Posterior cingulate gyrus (tissue), 11 donors: ENCODE results near the gene KRT37.
A peak's percentile ranks its signal among the peaks of the same experiment; 100 is the strongest.

Experiments used
- DNase-seq, 10 donors: peaks; one replicate each; pipeline versions ENCODE4 v3.0.0 to v3.0.0-alpha.2; 2020 to 2021; ENCODE audit warnings: mixed read lengths in 3 of 10
- intact Hi-C: fragments of 100-400 bp; cut with DNase I; formaldehyde crosslinking; loops from one replicate; pipeline ENCODE4 v1.15.1; 2023

The KRT37 gene

DNA sequence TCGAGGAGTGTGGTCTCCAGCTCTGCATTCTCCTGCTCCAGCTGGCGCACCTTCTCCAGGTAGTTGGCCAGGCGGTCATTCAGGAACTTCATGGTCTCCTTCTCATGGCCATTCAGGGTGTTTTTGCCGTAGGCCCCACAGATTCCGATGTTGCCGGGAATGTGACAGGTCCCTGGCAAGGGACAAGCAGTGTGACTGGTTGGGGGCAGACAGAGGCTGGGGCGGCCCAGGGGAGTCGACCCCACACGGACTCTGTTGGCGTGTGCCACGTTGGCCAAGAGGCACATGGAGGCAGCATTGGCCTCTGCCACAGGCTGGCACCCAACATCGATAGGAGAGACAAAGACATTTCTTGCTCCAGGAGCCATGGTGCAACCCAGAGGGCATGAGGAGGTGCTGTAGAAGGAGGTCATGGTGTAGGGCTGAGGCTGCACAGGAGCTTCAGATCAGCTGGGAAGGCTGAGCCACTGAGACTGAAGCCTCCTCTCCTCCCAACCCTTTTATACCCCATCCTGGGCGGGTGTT lies at the start of gene KRT37:
Gene KRT37 (minus strand): TSS at position 475 of the 525 bp plus-strand sequence. CDS start 62 bp downstream, at position 413.
- DNase-seq: no peak
- intact Hi-C loops: no loop called here

DNA sequence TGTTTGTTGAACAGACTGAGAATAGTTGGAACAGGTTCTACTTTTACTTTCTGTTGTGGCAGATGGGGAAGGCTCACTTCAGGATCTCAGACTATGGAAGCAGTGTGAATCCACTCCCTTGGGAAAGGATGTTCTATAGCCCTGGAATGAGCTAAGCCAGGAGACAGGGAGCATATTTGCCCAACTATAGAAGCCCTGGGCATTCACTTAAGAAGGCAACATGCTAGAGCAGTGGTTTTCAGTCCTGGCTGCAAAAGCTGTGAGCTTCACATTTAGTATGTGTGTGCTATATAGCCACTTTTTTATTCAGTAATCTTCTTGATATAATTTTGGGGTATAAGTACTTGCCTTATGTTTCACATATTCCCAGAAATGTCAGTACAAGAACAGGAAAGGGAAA lies 44.0 kb upstream of the KRT37 start:
- intact Hi-C loops: no loop called here
- no peak for DNase-seq

DNA sequence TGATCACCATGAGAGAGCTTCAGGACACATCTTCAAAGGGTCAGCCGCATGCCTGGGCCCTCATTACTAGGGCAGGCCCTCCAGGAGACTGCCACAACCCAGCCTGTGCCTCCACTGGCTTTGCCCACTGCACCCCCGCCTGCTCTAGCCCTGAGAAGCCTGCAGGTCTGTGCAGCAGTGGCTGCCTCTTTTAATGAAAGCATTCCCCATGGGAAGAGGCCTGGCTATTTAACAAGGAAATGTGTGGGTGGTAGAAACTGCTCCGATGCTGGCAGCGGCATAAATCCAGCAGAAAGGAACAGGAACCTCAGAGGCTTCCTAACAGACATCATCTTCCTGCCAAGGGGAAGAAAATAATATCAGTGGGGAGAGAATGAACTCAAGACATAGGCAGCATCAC lies 43.2 kb upstream of the KRT37 start:
- DNase-seq: no peak
- intact Hi-C loops: no loop called here

DNA sequence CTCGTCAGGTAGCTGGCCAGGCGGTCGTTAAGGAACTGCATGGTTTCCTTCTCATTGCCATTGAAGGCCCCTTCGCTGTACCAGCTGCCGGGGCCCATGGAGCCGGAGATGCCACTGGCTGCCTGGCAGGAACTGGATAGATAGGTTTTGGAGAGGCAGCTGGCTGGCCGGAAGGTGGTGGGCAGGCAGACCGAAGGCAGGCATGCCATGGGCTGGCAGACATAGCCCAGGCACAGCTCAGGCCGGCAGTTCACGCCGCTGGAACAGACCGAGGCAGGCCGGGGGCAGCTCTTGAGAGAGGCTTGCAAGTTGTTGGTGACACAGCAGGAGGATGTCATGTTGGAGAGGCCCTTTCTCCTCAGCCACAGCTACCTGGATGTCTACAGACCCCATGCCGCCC lies 42.6 kb upstream of the KRT37 start, which contains the start of gene KRT32:
Gene KRT32 (minus strand): TSS at position 399 of the 400 bp plus-strand sequence. CDS start 61 bp downstream, at position 338.
- no peak for DNase-seq
- intact Hi-C loops: no loop called here

DNA sequence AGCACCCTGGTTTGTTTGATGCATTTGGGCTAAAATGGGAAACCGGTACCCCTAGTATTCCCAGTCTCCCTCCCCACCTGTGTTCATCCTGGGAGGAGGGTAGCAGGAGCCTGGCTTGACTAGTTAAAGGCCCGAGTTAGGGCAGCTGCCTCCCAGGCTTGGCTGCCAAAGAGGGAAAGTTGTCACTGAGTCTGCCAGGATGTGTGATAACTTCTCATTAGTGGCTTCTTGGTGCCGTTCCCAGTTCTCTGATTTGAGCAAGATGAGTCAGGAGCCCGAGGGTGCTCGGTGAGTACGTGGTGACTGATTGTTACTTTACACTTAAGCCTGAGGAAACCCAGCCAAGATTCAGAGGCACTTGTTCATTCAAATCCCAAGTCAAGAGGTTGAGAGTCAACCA lies 40.3 kb upstream of the KRT37 start:
- intact Hi-C loops: no loop called here
- DNase-seq: peak in 7 of 10 donors; percentile 28 to 88 (median 55)

DNA sequence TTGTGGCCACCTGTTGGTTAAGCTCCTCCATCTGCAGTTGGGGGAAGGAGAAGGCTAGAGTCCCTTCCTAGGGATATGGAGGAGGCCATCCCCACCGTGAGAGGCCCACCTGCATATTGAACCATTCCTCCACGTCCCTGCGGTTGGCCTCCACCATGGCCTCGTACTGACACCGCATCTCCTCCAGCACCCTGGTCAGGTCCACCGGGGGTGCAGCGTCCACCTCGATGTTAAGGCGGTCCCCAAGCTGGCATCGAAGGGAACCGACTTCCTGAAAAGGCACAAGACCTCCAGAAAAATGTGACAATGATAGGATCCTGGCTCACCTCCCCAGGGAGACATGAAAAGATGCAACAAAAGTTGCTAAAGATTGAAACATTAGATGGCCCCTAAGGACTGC lies 39.8 kb upstream of the KRT37 start:
- intact Hi-C loops: no loop called here
- DNase-seq: no peak

DNA sequence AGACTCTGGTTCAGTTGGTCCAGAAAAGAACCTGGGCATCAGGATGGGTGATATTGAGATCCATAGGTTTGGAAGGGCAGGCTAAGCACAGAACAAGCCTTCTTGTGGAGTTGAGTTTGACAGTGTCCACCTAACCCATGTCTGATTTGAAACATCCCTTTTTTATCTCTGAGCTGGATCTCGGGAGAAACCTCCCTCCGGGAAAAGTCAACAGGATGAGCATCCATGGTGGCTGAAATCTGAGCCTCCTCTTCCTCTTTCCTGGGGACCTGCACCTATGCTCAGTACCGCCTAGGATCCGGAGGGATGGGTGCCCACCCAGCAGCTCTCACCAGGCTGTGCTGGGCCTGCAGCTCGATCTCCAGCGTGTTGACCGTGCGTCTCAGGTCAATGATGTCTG lies 39.4 kb upstream of the KRT37 start:
- no peak for DNase-seq
- intact Hi-C loops: no loop called here

DNA sequence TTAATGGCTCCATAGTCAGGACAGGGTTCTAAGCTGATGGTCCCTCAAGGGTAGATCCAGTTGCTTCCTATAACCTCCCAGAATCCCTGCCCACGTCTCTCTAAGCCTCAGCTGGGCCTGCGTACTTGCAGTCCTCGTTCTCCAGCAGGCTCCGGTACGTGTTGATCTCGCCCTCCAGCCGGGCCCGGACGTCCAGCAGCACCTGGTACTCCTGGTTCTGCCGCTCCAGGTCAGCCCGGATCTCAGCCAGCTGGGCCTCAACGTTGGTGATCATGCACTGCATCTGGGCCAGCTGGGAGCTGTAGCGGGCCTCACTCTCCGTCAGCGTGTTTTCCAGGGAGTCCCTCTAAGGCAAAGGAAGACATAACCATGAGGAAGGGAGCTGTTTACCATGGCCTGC lies 38.3 kb upstream of the KRT37 start:
- no peak for DNase-seq
- intact Hi-C loops: no loop called here

DNA sequence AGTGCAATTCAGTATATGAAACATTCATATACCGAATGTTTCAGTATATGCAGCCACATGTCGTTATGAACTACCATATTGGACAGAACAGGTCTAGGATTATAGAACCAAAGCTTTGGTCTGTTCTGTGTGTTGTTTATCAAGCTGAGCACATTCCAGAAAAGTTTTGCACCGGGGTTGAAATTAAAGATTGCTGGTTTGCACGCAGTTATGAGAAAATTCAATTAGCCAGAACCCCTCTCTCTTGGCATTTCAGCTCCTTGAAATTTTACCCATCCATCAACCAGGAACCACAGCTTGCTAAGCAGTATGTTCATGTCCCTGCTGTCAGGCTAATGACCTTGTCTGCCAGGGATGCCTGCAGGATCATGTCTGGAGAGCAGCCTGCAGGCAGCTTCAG lies 33.3 kb upstream of the KRT37 start:
- no peak for DNase-seq
- intact Hi-C loops: no loop called here

DNA sequence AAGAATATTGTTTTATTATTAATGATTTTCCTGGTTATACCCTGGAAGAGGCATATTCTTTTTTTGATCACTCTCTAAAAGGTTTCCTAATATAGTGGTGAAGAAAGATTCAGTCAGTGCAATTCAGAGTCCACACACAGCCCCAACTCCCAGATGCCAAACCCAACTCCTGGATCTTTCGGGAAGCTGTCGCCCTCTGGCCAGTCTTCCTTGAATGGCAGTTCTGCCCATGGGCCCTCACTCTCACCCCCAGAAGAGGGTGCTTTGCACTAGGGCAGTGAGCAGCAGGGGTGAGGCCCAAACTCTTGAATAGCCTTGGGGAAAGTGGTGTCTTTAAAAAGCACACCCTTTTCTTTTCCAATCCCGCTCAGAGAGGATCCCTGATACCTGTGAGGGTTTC lies 31.8 kb upstream of the KRT37 start:
- intact Hi-C loops: no loop called here

DNA sequence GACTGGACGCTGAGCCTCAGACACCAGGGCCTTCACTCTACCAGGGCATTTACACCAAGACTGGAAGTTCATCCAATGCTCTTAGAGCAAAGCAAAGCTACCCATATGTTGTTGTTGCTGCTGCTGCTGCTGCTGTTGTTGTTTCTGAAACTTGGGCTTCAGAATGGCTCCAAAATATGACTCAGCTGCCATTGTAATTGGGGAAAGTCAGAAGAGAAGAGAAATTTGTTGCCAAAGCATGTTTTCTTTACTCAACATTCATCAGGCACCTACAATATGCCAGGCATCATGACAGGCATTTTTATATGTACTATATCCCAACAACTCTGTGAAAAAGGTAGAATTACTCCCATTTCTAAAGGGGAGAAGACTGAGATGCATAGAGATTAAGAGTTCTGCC lies 30.9 kb upstream of the KRT37 start:
- no peak for DNase-seq
- intact Hi-C loops: no loop called here

More for the DNA sequence above, 31.8 kb upstream of the KRT37 start:
- no peak for DNase-seq

DNA sequence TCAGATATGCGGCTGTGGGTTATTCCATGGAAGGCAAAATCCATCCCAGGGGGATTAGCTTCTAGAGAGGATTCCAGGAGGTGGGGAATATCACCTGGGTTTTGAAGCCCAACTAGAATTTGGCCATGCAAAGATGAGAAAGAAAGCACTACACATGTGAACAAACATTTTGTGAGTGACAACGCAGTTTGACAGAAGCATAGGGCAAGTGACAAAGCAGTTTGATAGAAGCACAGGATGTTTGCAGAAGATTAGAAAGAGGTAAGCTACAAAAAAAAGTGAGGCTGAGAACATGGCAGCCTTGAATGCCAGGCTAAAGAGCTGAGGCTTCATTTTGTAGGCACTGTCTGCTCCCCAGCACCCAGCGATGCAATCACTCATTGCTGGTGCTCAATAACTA lies 28.7 kb upstream of the KRT37 start:
- DNase-seq: no peak
- intact Hi-C loops: no loop called here

DNA sequence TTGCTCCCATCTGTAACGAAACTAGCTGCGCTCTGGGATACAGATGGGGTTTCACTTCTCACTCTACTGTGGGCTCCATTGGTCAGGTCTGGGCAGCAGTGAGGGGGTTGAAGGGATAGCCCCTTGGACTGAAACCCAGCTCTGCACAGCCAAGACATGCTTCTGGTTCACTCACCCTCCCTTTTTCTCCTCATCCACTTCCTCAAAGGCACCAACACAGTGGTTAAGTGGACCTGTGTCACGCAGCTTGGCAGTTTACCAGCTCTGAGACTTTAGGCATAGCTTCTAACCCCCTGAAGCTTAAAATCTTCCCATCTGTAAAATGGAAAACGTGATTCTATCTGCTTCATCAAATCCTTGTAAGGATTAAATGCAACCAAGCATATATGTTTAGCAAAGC lies 27.9 kb upstream of the KRT37 start:
- DNase-seq: no peak
- intact Hi-C loops: no loop called here

DNA sequence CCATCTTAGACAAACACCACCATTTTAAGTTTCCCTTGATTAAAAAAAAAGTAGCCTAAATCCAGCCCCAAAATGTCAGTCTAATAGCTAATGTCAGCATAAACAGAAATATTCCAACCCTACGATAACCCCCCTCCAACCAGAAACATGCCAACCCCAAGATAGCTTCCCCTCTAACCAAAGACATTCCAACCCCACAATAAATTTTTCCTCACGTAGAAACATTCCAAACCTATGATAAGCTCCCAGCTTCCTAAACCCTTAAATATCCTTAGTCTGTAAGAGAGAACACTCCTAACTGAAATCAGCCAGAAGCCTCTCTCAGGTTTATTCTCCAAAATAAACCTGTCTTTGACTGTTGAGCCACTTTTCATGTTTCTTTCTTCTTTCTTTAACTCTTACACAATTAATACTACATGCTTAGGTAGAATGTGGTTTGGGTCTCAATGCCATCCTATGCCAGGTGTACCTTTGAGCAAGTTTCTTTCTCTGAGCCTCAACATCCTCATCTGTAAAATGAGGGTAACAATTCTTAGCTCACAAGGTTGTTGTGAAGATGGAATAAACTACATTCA lies 26.9 kb upstream of the KRT37 start:
- intact Hi-C loops: no loop called here
- DNase-seq: no peak

DNA sequence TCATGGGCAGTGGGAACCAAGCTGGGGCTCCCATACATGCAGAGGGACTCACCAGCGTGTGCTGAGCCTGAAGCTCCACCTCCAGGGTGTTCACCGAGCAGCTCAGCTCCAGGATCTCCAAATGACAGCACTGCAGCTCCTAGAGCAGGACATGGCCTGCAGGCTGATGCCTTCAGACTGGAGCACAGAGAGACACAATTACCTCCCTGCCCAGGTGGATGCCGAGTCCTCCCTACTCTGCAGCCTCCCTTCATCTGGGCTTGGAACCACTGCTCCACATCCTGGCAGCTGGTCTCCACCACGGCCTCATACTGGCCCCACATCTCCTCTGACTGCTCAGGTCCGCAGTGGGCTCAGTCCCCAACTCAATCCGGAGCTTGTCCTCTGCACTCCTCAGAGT lies 24.6 kb upstream of the KRT37 start:
- DNase-seq: no peak
- intact Hi-C loops: no loop called here

DNA sequence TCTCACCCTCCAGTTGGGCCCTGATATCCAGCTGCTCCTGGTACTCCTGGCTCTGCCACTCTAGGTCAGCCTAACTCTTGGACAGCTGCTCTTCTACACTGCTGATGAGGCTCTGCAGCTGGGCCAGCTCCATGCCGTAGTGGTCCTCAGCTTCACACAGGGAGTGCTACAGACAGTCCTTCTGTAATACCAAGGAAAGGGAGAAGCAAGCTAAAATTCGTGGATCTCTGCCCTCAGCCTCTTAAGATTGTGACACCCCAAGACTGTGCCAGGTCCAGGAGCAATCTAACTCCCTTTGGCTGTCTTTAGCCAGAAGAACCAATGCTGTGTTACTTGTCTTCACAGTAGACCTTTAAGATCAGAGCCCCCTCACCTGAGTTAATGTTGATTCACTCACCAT lies 24.1 kb upstream of the KRT37 start:
- no peak for DNase-seq
- intact Hi-C loops: no loop called here

DNA sequence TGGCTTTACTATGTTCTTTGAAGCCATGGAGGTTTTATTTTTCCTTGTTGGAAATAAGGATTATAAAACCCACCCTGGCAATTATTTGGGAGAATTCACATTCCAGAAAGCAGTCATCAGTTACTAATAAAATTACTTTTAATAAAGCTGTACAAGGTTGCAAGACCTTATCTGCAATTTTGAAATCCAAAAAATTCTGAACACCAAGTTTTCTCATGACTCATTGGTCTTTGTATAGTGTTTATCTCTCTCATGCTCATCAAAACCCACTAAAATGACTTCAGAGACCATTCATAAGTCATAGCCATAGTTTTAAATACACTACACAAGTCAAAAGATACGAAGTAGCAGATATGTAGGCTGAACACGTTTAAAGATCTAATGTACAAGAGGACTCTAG lies 22.4 kb upstream of the KRT37 start:
- DNase-seq: no peak
- intact Hi-C loops: no loop called here

DNA sequence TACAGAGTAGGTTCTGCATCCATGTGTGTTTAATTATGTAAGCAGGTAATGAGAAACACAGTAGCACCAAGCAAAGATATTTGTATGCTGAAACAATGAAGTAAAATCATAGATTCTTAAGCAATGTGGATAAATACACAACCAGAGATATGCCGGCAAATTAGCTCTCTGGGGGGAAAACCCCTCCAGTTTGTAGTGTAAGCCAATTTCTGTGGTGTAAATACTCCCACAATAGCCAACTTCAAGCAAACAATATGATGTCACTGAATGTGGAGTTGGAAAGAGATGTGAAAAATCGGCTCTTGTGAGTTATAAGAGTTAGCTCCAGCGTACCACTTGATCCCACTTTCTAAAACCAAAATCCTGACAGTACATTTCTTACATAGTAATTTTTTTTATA lies 20.3 kb upstream of the KRT37 start:
- no peak for DNase-seq
- intact Hi-C loops: no loop called here

DNA sequence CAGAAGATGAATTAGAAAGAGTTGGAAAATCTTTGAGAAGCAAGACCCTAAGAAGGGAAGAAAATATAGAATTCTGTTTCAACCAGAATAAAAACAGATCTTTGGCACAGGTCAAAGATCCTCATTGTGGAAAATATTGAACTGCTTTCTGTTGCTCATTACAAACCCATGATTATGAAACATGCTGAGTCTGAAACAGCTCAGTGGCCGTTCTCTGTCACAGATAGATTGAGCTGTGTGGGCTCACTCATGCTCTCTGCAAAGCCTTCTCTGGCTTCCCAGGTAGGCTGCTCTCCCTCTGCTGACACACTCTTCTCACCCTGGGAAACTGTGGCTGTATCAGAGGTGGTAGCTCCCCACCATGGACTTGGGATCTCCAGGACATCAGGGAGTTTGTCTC lies 19.8 kb upstream of the KRT37 start:
- no peak for DNase-seq

DNA sequence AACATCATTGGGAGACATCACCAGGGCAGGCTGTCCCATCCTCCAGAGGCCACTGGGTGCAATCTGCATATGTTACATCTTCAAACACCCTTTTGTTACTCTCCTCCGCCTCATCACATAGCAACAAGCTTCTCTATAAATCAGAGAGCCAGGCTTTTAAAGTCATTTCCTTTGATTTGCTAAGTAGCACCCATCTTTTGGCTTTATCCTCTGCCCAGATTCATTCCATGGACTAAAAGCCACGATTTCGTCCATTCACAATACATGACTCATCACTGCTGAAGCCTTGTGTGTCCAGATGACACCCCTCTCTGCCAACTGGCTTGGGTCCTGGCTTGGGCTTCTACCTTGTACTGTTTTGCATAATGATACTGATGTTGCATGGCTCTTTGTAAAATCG lies 18.4 kb upstream of the KRT37 start:
- DNase-seq: peak in 1 of 10 donors; percentile 35
- intact Hi-C loops: no loop called here

More for the DNA sequence above, 19.8 kb upstream of the KRT37 start:
- intact Hi-C loops: no loop called here

DNA sequence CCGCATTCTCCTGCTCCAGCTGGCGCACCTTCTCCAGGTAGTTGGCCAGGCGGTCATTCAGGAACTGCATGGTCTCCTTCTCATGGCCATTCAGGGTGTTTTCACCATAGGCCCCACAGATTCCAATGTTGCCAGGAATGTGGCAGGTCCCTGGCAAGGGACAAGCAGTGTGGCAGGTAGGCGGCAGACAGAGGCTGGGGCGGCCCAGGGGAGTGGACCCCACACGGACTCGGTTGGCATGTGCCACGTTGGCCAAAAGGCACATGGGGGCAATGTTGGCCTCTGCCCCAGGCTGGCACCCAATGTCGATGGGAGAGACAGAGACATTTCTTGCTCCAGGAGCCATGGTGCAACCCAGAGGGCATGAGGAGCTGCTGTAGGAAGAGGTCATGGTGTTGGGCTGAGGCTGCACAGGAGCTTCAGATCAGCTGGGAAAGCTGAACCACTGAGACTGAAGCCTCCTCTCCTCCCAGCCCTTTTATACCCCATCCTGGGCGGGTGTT lies 16.2 kb upstream of the KRT37 start, which contains the start of gene KRT38:
Gene KRT38 (minus strand): TSS at position 453 of the 503 bp plus-strand sequence. CDS start 62 bp downstream, at position 391.
- intact Hi-C loops: no loop called here

DNA sequence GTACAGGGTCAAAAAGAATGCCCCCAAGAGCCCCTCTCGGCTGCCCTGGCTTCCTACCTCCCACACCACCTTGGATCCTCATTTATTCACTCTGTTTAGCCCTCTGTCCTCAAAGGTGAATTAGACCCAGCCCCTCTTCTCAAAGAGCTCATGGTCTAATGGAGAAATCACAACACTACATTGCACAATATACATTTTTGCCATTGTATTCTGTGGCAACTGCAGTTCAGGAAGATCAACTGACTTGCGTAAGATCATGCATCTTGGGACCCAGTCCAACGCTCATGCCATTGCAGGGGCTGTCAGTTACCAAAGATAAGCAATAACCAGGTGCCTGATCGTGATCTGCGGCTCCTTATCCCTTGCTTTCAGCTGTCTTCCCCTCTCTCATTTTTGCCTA lies 15.0 kb upstream of the KRT37 start:
- intact Hi-C loops: no loop called here

More for the DNA sequence above, 16.2 kb upstream of the KRT37 start, which contains the start of gene KRT38:
- no peak for DNase-seq

More for the DNA sequence above, 15.0 kb upstream of the KRT37 start:
- no peak for DNase-seq
